HepG2 (cell line): ENCODE measurements around the gene AUP1. TPM values are rescaled to one million over a fixed set of nuclear protein-coding genes. Genes with fewer than 3 reads are reported as not detected.

Experiments
- ATF4 ChIP-seq, 2 experiments: fragments of 450-650 bp in 1 of 2; sonication (generic) in 1 of 2; formaldehyde crosslinking; IDR thresholded peaks; 2 replicates each; pipeline versions ENCODE4 v1.5.0 to v1.8.0; 2020 to 2022; ENCODE audit warnings: mild to moderate bottlenecking in 1 of 2, missing genetic modification reagents in 1 of 2
- ATF7 ChIP-seq, 2 experiments: fragments of 450-650 bp in 1 of 2; sonication (generic) in 1 of 2; formaldehyde crosslinking in 1 of 2; IDR thresholded peaks; 2 replicates each; pipeline versions ENCODE4 v1.4.0 to v1.6.1; 2016 to 2020; ENCODE audit warnings: antibody characterized with exemption in 1 of 2, mild to moderate bottlenecking in 1 of 2, missing genetic modification reagents in 1 of 2
- KLF6 ChIP-seq: IDR thresholded peaks from 2 replicates; pipeline ENCODE4 v1.8.0; 2016; ENCODE audit warnings: missing biosample characterization, missing genetic modification reagents
- LBX2 ChIP-seq: sonication (generic); formaldehyde crosslinking; IDR thresholded peaks from 2 replicates; pipeline ENCODE4 v1.5.0; 2020; ENCODE audit warnings: missing genetic modification reagents, mild to moderate bottlenecking, borderline replicate concordance
- MED1 ChIP-seq: sonication (generic); formaldehyde crosslinking; IDR thresholded peaks from 2 replicates; pipeline ENCODE4 v1.4.0; 2020; ENCODE audit warnings: missing genetic modification reagents
- MTA1 ChIP-seq: sonication (generic); formaldehyde crosslinking; IDR thresholded peaks from 2 replicates; pipeline ENCODE4 v1.4.0; 2020; ENCODE audit warnings: missing genetic modification reagents, mild to moderate bottlenecking, borderline replicate concordance
- MXD3 ChIP-seq: IDR thresholded peaks from 2 replicates; pipeline ENCODE4 v1.6.1; 2016; ENCODE audit warnings: mild to moderate bottlenecking, missing biosample characterization, missing genetic modification reagents
- NONO ChIP-seq, 2 experiments: fragments of 450-650 bp in 1 of 2; sonication (generic) in 1 of 2; formaldehyde crosslinking in 1 of 2; IDR thresholded peaks in 1 of 2; conservative IDR thresholded peaks in 1 of 2; 2 replicates each; pipeline versions ENCODE4 v1.6.1 to v1.8.0; 2017 to 2022; ENCODE audit warnings: mild to moderate bottlenecking in 1 of 2, missing genetic modification reagents in 1 of 2, moderate library complexity in 1 of 2
- ONECUT2 ChIP-seq: sonication (generic); formaldehyde crosslinking; IDR thresholded peaks from 2 replicates; pipeline ENCODE4 v1.4.0; 2020; ENCODE audit warnings: missing genetic modification reagents
- SMAD3 ChIP-seq: sonication (generic); formaldehyde crosslinking; IDR thresholded peaks from 2 replicates; pipeline ENCODE4 v1.4.0; 2020; ENCODE audit warnings: missing genetic modification reagents
- TBP ChIP-seq: sonication (generic); formaldehyde crosslinking; IDR thresholded peaks from 2 replicates; pipeline ENCODE4 v1.5.0; 2020; ENCODE audit warnings: missing genetic modification reagents
- ZFP36 ChIP-seq: fragments of 150-350 bp; IDR thresholded peaks from 2 replicates; pipeline ENCODE4 v1.6.1; 2018; ENCODE audit warnings: borderline replicate concordance, low read length, low read depth; ENCODE audit not compliant: partially characterized antibody
- ZNF124 ChIP-seq: sonication (generic); formaldehyde crosslinking; IDR thresholded peaks from 2 replicates; pipeline ENCODE4 v1.4.0; 2020; ENCODE audit warnings: missing genetic modification reagents
- ZNF367 ChIP-seq: sonication (generic); formaldehyde crosslinking; IDR thresholded peaks from 2 replicates; pipeline ENCODE4 v1.4.0; 2020; ENCODE audit warnings: missing genetic modification reagents, borderline replicate concordance
- ZNF549 ChIP-seq: sonication (generic); formaldehyde crosslinking; IDR thresholded peaks from 2 replicates; pipeline ENCODE4 v1.5.0; 2020; ENCODE audit warnings: missing genetic modification reagents
- ZNF788 ChIP-seq: sonication (generic); formaldehyde crosslinking; IDR thresholded peaks from 2 replicates; pipeline ENCODE4 v1.5.0; 2020; ENCODE audit warnings: mild to moderate bottlenecking, missing genetic modification reagents, borderline replicate concordance
- ZNF839 ChIP-seq: sonication (generic); formaldehyde crosslinking; IDR thresholded peaks from 2 replicates; pipeline ENCODE4 v1.4.0; 2020; ENCODE audit warnings: missing genetic modification reagents, mild to moderate bottlenecking, borderline replicate concordance
- polyA plus RNA-seq, 8 experiments: library from polyadenylated mRNA; depleted of rRNA in 3 of 8; stranded (reverse) in 7 of 8; unstranded in 1 of 8; fragments of >200 nt; fragmentation: Illumina TruSeq in 4 of 8; extraction: Trizol in 4 of 8; gene quantifications; 2 replicates each; pipeline versions ENCODE4 v1.2.1 to v1.2.3, GENCODE V29; 2011 to 2016; ENCODE audit warnings: low read depth in 4 of 8, missing spikeins in 1 of 8, mixed read lengths in 1 of 8; ENCODE audit not compliant: insufficient read depth in 1 of 8
- total RNA-seq, 5 experiments: library from RNA; depleted of rRNA; stranded (reverse); fragments of >200 nt; fragmentation: Illumina TruSeq; extraction: Trizol; gene quantifications; 2 replicates each; pipeline ENCODE4 v1.2.3, GENCODE V29; 2016; ENCODE audit warnings: low read depth in 1 of 5
- TF ChIP-seq, protein P1 (sequence below): sonication (generic); formaldehyde crosslinking; IDR thresholded peaks from 2 replicates; pipeline ENCODE4 v1.4.0; 2020; ENCODE audit warnings: mild to moderate bottlenecking, missing genetic modification reagents, borderline replicate concordance
- TF ChIP-seq, protein P2 (sequence below): IDR thresholded peaks from 2 replicates; pipeline ENCODE4 v1.6.1; 2016; ENCODE audit warnings: low read depth, borderline replicate concordance
- TF ChIP-seq, protein P3 (sequence below): sonication (generic); formaldehyde crosslinking; IDR thresholded peaks from 2 replicates; pipeline ENCODE4 v1.5.1; 2020; ENCODE audit warnings: missing genetic modification reagents, mild to moderate bottlenecking, borderline replicate concordance

AUP1 gene
- total and polyA plus RNA-seq, 2 of the 13 experiments (the other 11 are each of a cell fraction or from before 2014, with no cell fraction given), result 174 to 267 TPM

GRCh38 chr2:74502147-74502719 is 27.3 kb downstream of the AUP1 start (continued):
- no peak for TF ChIP-seq ZNF124
- TF ChIP-seq, protein P1, sequence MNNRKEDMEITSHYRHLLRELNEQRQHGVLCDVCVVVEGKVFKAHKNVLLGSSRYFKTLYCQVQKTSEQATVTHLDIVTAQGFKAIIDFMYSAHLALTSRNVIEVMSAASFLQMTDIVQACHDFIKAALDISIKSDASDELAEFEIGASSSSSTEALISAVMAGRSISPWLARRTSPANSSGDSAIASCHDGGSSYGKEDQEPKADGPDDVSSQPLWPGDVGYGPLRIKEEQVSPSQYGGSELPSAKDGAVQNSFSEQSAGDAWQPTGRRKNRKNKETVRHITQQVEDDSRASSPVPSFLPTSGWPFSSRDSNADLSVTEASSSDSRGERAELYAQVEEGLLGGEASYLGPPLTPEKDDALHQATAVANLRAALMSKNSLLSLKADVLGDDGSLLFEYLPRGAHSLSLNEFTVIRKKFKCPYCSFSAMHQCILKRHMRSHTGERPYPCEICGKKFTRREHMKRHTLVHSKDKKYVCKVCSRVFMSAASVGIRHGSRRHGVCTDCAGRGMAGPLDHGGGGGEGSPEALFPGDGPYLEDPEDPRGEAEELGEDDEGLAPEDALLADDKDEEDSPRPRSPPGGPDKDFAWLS, result peak; percentile 68; the same call in 1 of the 2 replicates
- no peak for TF ChIP-seq LBX2
- TF ChIP-seq ATF4 (CRISPR knock-in tag; IDR thresholded peaks at IDR 0.05), result no peak
- TF ChIP-seq MED1 (CRISPR knock-in tag), result peak; percentile 87
- TF ChIP-seq, protein P2, sequence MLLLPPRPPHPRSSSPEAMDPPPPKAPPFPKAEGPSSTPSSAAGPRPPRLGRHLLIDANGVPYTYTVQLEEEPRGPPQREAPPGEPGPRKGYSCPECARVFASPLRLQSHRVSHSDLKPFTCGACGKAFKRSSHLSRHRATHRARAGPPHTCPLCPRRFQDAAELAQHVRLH (CRISPR knock-in tag), result peak; percentile 82; the same call in 1 of the 2 replicates
- TF ChIP-seq, protein P3, sequence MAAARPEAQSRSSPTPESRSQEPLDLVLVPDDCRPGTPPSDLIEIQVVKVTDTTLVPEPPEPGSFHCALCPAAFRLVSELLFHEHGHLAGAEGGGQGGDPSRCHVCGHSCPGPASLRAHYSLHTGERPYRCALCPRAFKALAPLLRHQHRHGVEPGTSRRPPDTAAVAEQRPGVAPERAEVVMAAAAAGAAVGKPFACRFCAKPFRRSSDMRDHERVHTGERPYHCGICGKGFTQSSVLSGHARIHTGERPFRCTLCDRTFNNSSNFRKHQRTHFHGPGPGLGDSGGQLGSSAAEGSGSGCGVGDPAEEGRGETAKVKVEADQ (CRISPR knock-in tag), result no peak
- TF ChIP-seq TBP, result no peak
- no peak for TF ChIP-seq ATF7 (IDR thresholded peaks at IDR 0.05)
- TF ChIP-seq ATF7 (CRISPR knock-in tag; IDR thresholded peaks at IDR 0.05), result no peak
- TF ChIP-seq ZNF549 (CRISPR knock-in tag), result no peak
- TF ChIP-seq ONECUT2 (CRISPR knock-in tag), result no peak; the same call in 1 of the 2 replicates
- no peak for TF ChIP-seq NONO (IDR thresholded peaks at IDR 0.05)
- peak; percentile 89 for TF ChIP-seq NONO (CRISPR knock-in tag; conservative IDR thresholded peaks at IDR 0.05)
- TF ChIP-seq MXD3 (CRISPR knock-in tag), result no peak
- TF ChIP-seq ZFP36, result no peak
- TF ChIP-seq KLF6 (CRISPR knock-in tag), result peak; percentile 77
- no peak for TF ChIP-seq ZNF367 (CRISPR knock-in tag)
- TF ChIP-seq MTA1 (CRISPR knock-in tag), result peak; percentile 56; the same call in 1 of the 2 replicates
- TF ChIP-seq ZNF839 (CRISPR knock-in tag), result no peak
- peak; percentile 25; the same call in 1 of the 2 replicates for TF ChIP-seq SMAD3 (CRISPR knock-in tag)
- peak; percentile 74; the same call in 1 of the 2 replicates for TF ChIP-seq ZNF788 (CRISPR knock-in tag)
